Heart right ventricle (tissue), 16 donors: Measurements from ENCODE around the gene STK39. TPM values are rescaled to one million over a fixed set of nuclear protein-coding genes. Genes with fewer than 3 reads are reported as not detected.

ENCODE experiments used
- ATAC-seq, 8 donors: fragments of 200-7000 bp; cut with Tn5 transposase; one replicate each; pipeline ENCODE4 v1.9.1; 2020; ENCODE audit warnings: mild to moderate bottlenecking in 8 of 8, moderate library complexity in 8 of 8, moderate number of reproducible peaks in 1 of 8
- DNase-seq, 2 donors: peaks; one replicate each; pipeline ENCODE4 v3.0.0-alpha.2; 2020
- H3K27ac ChIP-seq, 10 donors: fragments of 200-600 bp; sonication (generic) in 2 of 10; one replicate each; pipeline versions ENCODE4 v1.5.0 to v1.8.0; 2020 to 2022; ENCODE audit warnings: mild to moderate bottlenecking in 3 of 10
- H3K27me3 ChIP-seq, 7 donors: fragments of 200-600 bp; one replicate each; pipeline ENCODE4 v1.8.0; 2021 to 2022; ENCODE audit warnings: mild to moderate bottlenecking in 2 of 7
- H3K36me3 ChIP-seq, 9 donors: fragments of 200-600 bp; sonication (generic) in 1 of 9; one replicate each; pipeline versions ENCODE4 v1.5.0 to v1.8.0; 2020 to 2022; ENCODE audit warnings: mild to moderate bottlenecking in 2 of 9
- H3K4me1 ChIP-seq, 9 donors: fragments of 200-600 bp; sonication (generic) in 1 of 9; one replicate each; pipeline versions ENCODE4 v1.5.0 to v1.8.0; 2020 to 2022; ENCODE audit warnings: mild to moderate bottlenecking in 4 of 9
- H3K4me3 ChIP-seq, 10 donors: fragments of 200-600 bp; sonication (generic) in 2 of 10; one replicate each; pipeline versions ENCODE4 v1.5.0 to v1.8.0; 2020 to 2022; ENCODE audit warnings: mild to moderate bottlenecking in 7 of 10, moderate library complexity in 2 of 10
- H3K9me3 ChIP-seq, 11 donors: fragments of 200-600 bp in 10 of 11; sonication (generic) in 2 of 11; one replicate each; pipeline versions ENCODE4 v1.5.0 to v1.8.0; 2013 to 2022; ENCODE audit warnings: mild to moderate bottlenecking in 2 of 11, control low read depth in 1 of 11, moderate library complexity in 1 of 11
- WGBS, 2 donors: extraction: QIAGEN DNeasy Blood & Tissue Kit; methylation state at CpG; one replicate each; pipeline ENCODE4 v1.1.7; 2013; ENCODE audit warnings: inconsistent platforms in 1 of 2; 5-methylcytosine and 5-hydroxymethylcytosine counted together
- intact Hi-C, 10 donors: fragments of 100-400 bp; cut with DNase I; formaldehyde crosslinking; loops; one replicate each; pipeline versions ENCODE4 v1.11.1 to v1.14.2; 2022
- polyA plus RNA-seq, 2 donors: library from polyadenylated mRNA; stranded (reverse); fragments of 200-250 nt; gene quantifications; one replicate each; pipeline ENCODE4 v1.2.3, GENCODE V29; 2013
- total RNA-seq, 10 donors: library from RNA; stranded (reverse); fragmentation: NEBNext Ultra II Directional in 3 of 10; extraction: Animal tissue kit (Norgen Biotek cat#: 25700) in 3 of 10; gene quantifications; one replicate each; pipeline versions ENCODE4 v1.2.1 to v1.2.4, GENCODE V29; 2021 to 2023
- TF ChIP-seq, protein P1 (sequence below), 9 donors: fragments of 200-600 bp; sonication (generic) in 2 of 9; IDR thresholded peaks; one replicate each; pipeline versions ENCODE4 v1.5.0 to v1.8.0; 2021 to 2022; ENCODE audit warnings: antibody characterized with exemption in 9 of 9, mild to moderate bottlenecking in 5 of 9, moderate library complexity in 1 of 9
- donor health status: Arrhythmogenic right ventricular cardiomyopathy.
- donor health status: ischemic (EF 13 %, LVEDD 7.1; RV severe dilation, severe dysfunction).
- donor health status: healthy with polysubstance abuse.
- donor health status: DM: no; HTN: yes; CAD: no.
- donor health status: DM: no; HTN: no; CAD: no.
- donor health status: ischemic (EF 25% LVEDD 6.9; RV normal size, moderate dysfunction).
- donor health status: ischemic (EF 25% LVEDD 5.7; RV mildly dilated, moderate dysfunction).
- donor health status: healthy.
- donor health status: DM: yes; HTN: yes; CAD: no.
- donor health status: Ischemic cardiomyopathy.
- donor health status: ischemic (EF 35%, LVEDD 5.7; RV mildly dilated, moderate dysfunction).
- donor health status: nonischemic (EF 11% LVEDD 7.7; RV severe dilation, severe dysfunction).
- donor health status: DM: yes; HTN: yes; CAD: no.
- donor health status: PGD.
- donor health status: ischemic (EF 29% LVEDD 5.4; RV normal size, mild dysfunction).
- donor health status: nonischemic (EF 23%, LVEDD 6.1; RV moderate dilation, normal function).

STK39 gene
- total and polyA plus RNA-seq, 12 donors: 15.2 to 35.5 (median 19.6) TPM

- no peaks in the 10 kb centered on the region for H3K27me3 ChIP-seq
- H3K36me3 ChIP-seq: peaks cover 0 to 30% (median 0%) of the 10 kb centered on the region in 9 donors
- 73 to 74% methylated on average over 7 of the region's 7 CpGs for WGBS, 2 donors
- no peak overlapping the region for H3K4me3 ChIP-seq
- ATAC-seq (no peak), DNase-seq (no peak)
- H3K27ac ChIP-seq: no peak overlapping the region
- intact Hi-C loops: no loop called here
- TF ChIP-seq, protein P1, sequence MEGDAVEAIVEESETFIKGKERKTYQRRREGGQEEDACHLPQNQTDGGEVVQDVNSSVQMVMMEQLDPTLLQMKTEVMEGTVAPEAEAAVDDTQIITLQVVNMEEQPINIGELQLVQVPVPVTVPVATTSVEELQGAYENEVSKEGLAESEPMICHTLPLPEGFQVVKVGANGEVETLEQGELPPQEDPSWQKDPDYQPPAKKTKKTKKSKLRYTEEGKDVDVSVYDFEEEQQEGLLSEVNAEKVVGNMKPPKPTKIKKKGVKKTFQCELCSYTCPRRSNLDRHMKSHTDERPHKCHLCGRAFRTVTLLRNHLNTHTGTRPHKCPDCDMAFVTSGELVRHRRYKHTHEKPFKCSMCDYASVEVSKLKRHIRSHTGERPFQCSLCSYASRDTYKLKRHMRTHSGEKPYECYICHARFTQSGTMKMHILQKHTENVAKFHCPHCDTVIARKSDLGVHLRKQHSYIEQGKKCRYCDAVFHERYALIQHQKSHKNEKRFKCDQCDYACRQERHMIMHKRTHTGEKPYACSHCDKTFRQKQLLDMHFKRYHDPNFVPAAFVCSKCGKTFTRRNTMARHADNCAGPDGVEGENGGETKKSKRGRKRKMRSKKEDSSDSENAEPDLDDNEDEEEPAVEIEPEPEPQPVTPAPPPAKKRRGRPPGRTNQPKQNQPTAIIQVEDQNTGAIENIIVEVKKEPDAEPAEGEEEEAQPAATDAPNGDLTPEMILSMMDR (IDR thresholded peaks at IDR 0.05): peak in 1 of 9 donors; percentile 22
- peaks cover 0 to 52% (median 29%) of the 10 kb centered on the region in 9 donors for H3K4me1 ChIP-seq
- H3K9me3 ChIP-seq: no peaks in the 10 kb centered on the region
Measured at GRCh38 chr2:168160897-168161296, 86.5 kb downstream of the STK39 start.

- H3K4me3 ChIP-seq: no peak overlapping the region
- no peak overlapping the region for H3K27ac ChIP-seq
- intact Hi-C loops: no loop called here
- H3K4me1 ChIP-seq: peaks cover 0 to 52% (median 33%) of the 10 kb centered on the region in 9 donors
- ATAC-seq (no peak), DNase-seq (no peak)
- no peaks in the 10 kb centered on the region for H3K9me3 ChIP-seq
- 69 to 73% methylated on average over 8 of the region's 8 CpGs for WGBS, 2 donors
- H3K36me3 ChIP-seq: peaks cover 0 to 30% (median 0%) of the 10 kb centered on the region in 9 donors
- TF ChIP-seq, protein P1 (IDR thresholded peaks at IDR 0.05): no peak
- H3K27me3 ChIP-seq: no peaks in the 10 kb centered on the region
Measured at GRCh38 chr2:168159754-168160585, 87.4 kb downstream of the STK39 start.

GRCh38 chr2:168158586-168158985 lies 88.8 kb downstream of the STK39 start:
- no peak for DNase-seq
- peak overlapping the region in 1 of 10 donors; percentile 52 for H3K27ac ChIP-seq
- H3K27me3 ChIP-seq: no peaks in the 10 kb centered on the region
- no peak for ATAC-seq
- no peaks in the 10 kb centered on the region for H3K9me3 ChIP-seq
- H3K4me3 ChIP-seq: no peak overlapping the region
- H3K4me1 ChIP-seq: peaks cover 0 to 58% (median 33%) of the 10 kb centered on the region in 9 donors
- TF ChIP-seq, protein P1 (IDR thresholded peaks at IDR 0.05): no peak
- WGBS, 2 donors: 81 to 85% methylated on average over 3 of the region's 3 CpGs
- peaks cover 0 to 27% (median 0%) of the 10 kb centered on the region in 9 donors for H3K36me3 ChIP-seq
- intact Hi-C loops: no loop called here

DNA sequence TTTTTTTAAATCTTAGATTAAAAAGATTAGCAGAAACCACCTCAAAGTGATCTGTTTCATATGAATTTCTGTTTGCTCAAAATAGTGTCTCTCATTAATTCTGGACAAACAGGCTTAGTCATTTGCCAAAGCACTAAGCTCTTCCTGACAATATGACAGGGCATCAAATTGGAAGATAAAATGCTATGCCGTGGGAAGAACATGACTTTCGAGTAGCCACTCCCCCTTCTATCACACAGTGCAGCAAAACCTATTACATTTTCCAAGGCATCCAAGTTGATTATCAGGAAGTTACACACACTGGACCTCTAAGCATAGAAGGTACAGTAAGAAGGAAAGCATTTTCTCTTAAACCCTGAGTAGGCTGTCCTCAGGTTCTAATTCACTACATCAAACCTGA lies 89.5 kb downstream of the STK39 start:
- DNase-seq (no peak), ATAC-seq (peak in 4 of 8 donors; percentile 48 to 72 (median 61))
- WGBS, 2 donors: 48 to 57% methylated on average over 2 of the region's 2 CpGs
- TF ChIP-seq, protein P1 (IDR thresholded peaks at IDR 0.05): no peak
- H3K4me3 ChIP-seq: no peak overlapping the region
- peaks cover 0 to 62% (median 35%) of the 10 kb centered on the region in 9 donors for H3K4me1 ChIP-seq
- intact Hi-C loops: no loop called here
- peak overlapping the region in 5 of 10 donors; percentile 28 to 72 (median 52) for H3K27ac ChIP-seq
- no peaks in the 10 kb centered on the region for H3K27me3 ChIP-seq
- H3K9me3 ChIP-seq: no peaks in the 10 kb centered on the region
- H3K36me3 ChIP-seq: peaks cover 0 to 21% (median 0%) of the 10 kb centered on the region in 9 donors
